A172 (cell line): ENCODE measurements around the gene ZNF436. TPM values are rescaled to one million over a fixed set of nuclear protein-coding genes. Genes with fewer than 3 reads are reported as not detected.

ENCODE experiments used
- DNase-seq: peaks from one replicate; pipeline ENCODE4 v3.0.0-alpha.2; 2015; ENCODE audit warnings: low spot score
- total RNA-seq: library from RNA; depleted of rRNA; stranded (reverse); fragments of >200 nt; shearing (Covaris generic); gene quantifications from 2 replicates; pipeline ENCODE4 v1.2.3, GENCODE V29; 2014; rRNA removed

ZNF436 gene
- 7.5 and 8.2 TPM in 2 replicates for total RNA-seq

GRCh38 chr1:23369335-23370013 is at the start of gene ZNF436:
TSS of gene ZNF436 (minus strand) at chr1:23369836. CDS start at chr1:23368005, 1,831 bp downstream.
- DNase-seq: peak; percentile 48

- no peak for DNase-seq
These were observed 49.5 kb upstream of the ZNF436 start for GRCh38 chr1:23419180-23419579.

GRCh38 chr1:23417570-23417969 is 47.9 kb upstream of the ZNF436 start:
- no peak for DNase-seq

- DNase-seq: no peak
These were observed 47.3 kb upstream of the ZNF436 start for GRCh38 chr1:23416964-23417363.

- DNase-seq: no peak
These were observed 39.2 kb upstream of the ZNF436 start for GRCh38 chr1:23408797-23409290.

- no peak for DNase-seq
These were observed 37.5 kb upstream of the ZNF436 start for GRCh38 chr1:23407016-23407630.

- no peak for DNase-seq
These were observed 36.3 kb upstream of the ZNF436 start for GRCh38 chr1:23405946-23406345.

GRCh38 chr1:23403735-23404486 is 34.3 kb upstream of the ZNF436 start:
- peak; percentile 91 for DNase-seq

- no peak for DNase-seq
These were observed 33.7 kb upstream of the ZNF436 start for GRCh38 chr1:23403355-23403734.

GRCh38 chr1:23403038-23403336 is 33.4 kb upstream of the ZNF436 start:
- DNase-seq: peak; percentile 58

- DNase-seq: no peak
These were observed 32.8 kb upstream of the ZNF436 start for GRCh38 chr1:23402286-23403037.

GRCh38 chr1:23401313-23401712 is 31.7 kb upstream of the ZNF436 start:
- no peak for DNase-seq

GRCh38 chr1:23400324-23401114 is 30.9 kb upstream of the ZNF436 start:
- no peak for DNase-seq

- no peak for DNase-seq
These were observed 29.6 kb upstream of the ZNF436 start for GRCh38 chr1:23399229-23399628.

GRCh38 chr1:23397908-23398307 is 28.3 kb upstream of the ZNF436 start:
- DNase-seq: no peak

- DNase-seq: no peak
These were observed 26.7 kb upstream of the ZNF436 start for GRCh38 chr1:23396380-23396779.

- DNase-seq: no peak
These were observed 26.2 kb upstream of the ZNF436 start for GRCh38 chr1:23395849-23396248.

GRCh38 chr1:23395154-23395724 is 25.6 kb upstream of the ZNF436 start:
- no peak for DNase-seq

- DNase-seq: peak; percentile 42
These were observed 25.0 kb upstream of the ZNF436 start for GRCh38 chr1:23394684-23395083.

GRCh38 chr1:23394181-23394580 is 24.5 kb upstream of the ZNF436 start:
- peak; percentile 26 for DNase-seq

- DNase-seq: peak; percentile 62
These were observed 24.1 kb upstream of the ZNF436 start for GRCh38 chr1:23393706-23394105.
